B cell (primary cell): Measurements from ENCODE around the gene MMP23B. TPM values are rescaled to one million over a fixed set of nuclear protein-coding genes. Genes with fewer than 3 reads are reported as not detected.

Experiments
- ATAC-seq: fragments of 200-7000 bp; cut with Tn5 transposase; one replicate; pipeline ENCODE4 v1.10.0; 2021; ENCODE audit warnings: low read depth, mild to moderate bottlenecking, moderate number of reproducible peaks, moderate library complexity
- CTCF ChIA-PET: fragments of 350-600 bp; sonication (Branson Sonifier 250); formaldehyde crosslinking; loops from one replicate; lab custom pipeline; 2021; ENCODE audit warnings: antibody characterized with exemption, inconsistent platforms; lab: Charles Lee
- POLR2A ChIA-PET: fragments of 350-600 bp; sonication (Branson Sonifier 250); formaldehyde crosslinking; loops from one replicate; lab custom pipeline; 2021; ENCODE audit warnings: antibody characterized with exemption; lab: Charles Lee
- DNase-seq: peaks from one replicate; pipeline ENCODE4 v3.0.0; 2013
- H2AFZ ChIP-seq: 2 replicates; pipeline ENCODE4 v1.6.1; 2012; ENCODE audit warnings: mild to moderate bottlenecking, low read depth, low read length; ENCODE audit not compliant: insufficient read depth, poor library complexity, severe bottlenecking
- H3K27ac ChIP-seq, 2 donors: 1 replicate in 1 of 2; 2 replicates in 1 of 2; pipeline ENCODE4 v1.5.1; 2012 to 2013; ENCODE audit warnings: low read length in 2 of 2, mild to moderate bottlenecking in 2 of 2, moderate library complexity in 1 of 2
- H3K27me3 ChIP-seq, 4 experiments: fragments of 200-600 bp in 1 of 4; sonication (generic) in 1 of 4; replicated peaks in 1 of 4; 1 replicate in 2 of 4; 2 replicates in 2 of 4; pipeline versions ENCODE4 v1.6.1 to v1.7.0; 2013 to 2016; ENCODE audit warnings: low read length in 3 of 4, mild to moderate bottlenecking in 2 of 4, mixed read lengths in 1 of 4, moderate library complexity in 1 of 4; ENCODE audit not compliant: insufficient read depth in 4 of 4, control insufficient read depth in 3 of 4; ENCODE audit errors: control extremely low read depth in 1 of 4
- H3K36me3 ChIP-seq, 2 experiments: replicated peaks in 1 of 2; 1 replicate in 1 of 2; 2 replicates in 1 of 2; pipeline versions ENCODE4 v1.6.1 to v1.7.1; 2013; ENCODE audit warnings: low read length in 1 of 2; ENCODE audit not compliant: insufficient read depth in 2 of 2, control insufficient read depth in 1 of 2; ENCODE audit errors: control extremely low read depth in 1 of 2, extremely low read depth in 1 of 2
- H3K4me1 ChIP-seq, 2 donors: fragments of 200-600 bp in 1 of 2; sonication (generic) in 1 of 2; 1 replicate in 1 of 2; 2 replicates in 1 of 2; pipeline versions ENCODE4 v1.5.1 to v1.6.1; 2013 to 2017; ENCODE audit warnings: low read length in 2 of 2; ENCODE audit not compliant: control insufficient read depth in 2 of 2, insufficient read depth in 2 of 2
- H3K4me2 ChIP-seq: replicated peaks from 2 replicates; pipeline ENCODE3; 2012; ENCODE audit warnings: mild to moderate bottlenecking, low read depth, low read length; ENCODE audit not compliant: poor library complexity, severe bottlenecking
- H3K4me3 ChIP-seq, 5 experiments: fragments of 200-600 bp in 1 of 5; sonication (generic) in 1 of 5; 1 replicate in 3 of 5; 2 replicates in 2 of 5; pipeline versions ENCODE4 v1.5.1 to v1.7.0; 2011 to 2016; ENCODE audit warnings: low read length in 4 of 5, mild to moderate bottlenecking in 4 of 5, low read depth in 2 of 5, control low read depth in 1 of 5, moderate library complexity in 1 of 5; ENCODE audit not compliant: insufficient read depth in 1 of 5; ENCODE audit errors: control extremely low read depth in 1 of 5, extremely low read depth in 1 of 5
- H3K79me2 ChIP-seq: fragments of 200-600 bp; sonication (generic); one replicate; pipeline ENCODE4 v1.6.0; 2016; ENCODE audit warnings: low read length; ENCODE audit not compliant: control insufficient read depth, insufficient read depth
- H3K9ac ChIP-seq: fragments of 200-600 bp; sonication (generic); 2 replicates; pipeline ENCODE4 v1.6.1; 2017; ENCODE audit warnings: mild to moderate bottlenecking, low read length, moderate library complexity
- H3K9me3 ChIP-seq, 3 donors: one replicate each; pipeline versions ENCODE4 v1.6.1 to v1.7.1; 2013; ENCODE audit warnings: low read length in 2 of 3; ENCODE audit not compliant: control insufficient read depth in 2 of 3, insufficient read depth in 1 of 3; ENCODE audit errors: control extremely low read depth in 1 of 3
- H4K20me1 ChIP-seq: 2 replicates; pipeline ENCODE4 v1.6.0; 2012; ENCODE audit warnings: mild to moderate bottlenecking, low read length; ENCODE audit not compliant: insufficient read depth, control insufficient read depth, poor library complexity, severe bottlenecking
- H3K27ac Mint-ChIP-seq: one replicate; pipeline ENCODE4 v1.8.0; 2021; ENCODE audit warnings: mixed read lengths
- H3K27me3 Mint-ChIP-seq: one replicate; pipeline ENCODE4 v1.8.0; 2021; ENCODE audit warnings: mixed read lengths
- H3K4me1 Mint-ChIP-seq: one replicate; pipeline ENCODE4 v1.8.0; 2021; ENCODE audit warnings: mixed read lengths
- H3K4me3 Mint-ChIP-seq: one replicate; pipeline ENCODE4 v1.8.0; 2021; ENCODE audit warnings: mixed read lengths
- H3K9me3 Mint-ChIP-seq: one replicate; pipeline ENCODE4 v1.8.0; 2022; ENCODE audit warnings: mixed read lengths; ENCODE audit not compliant: insufficient read depth
- EZH2 ChIP-seq: IDR thresholded peaks from 2 replicates; pipeline ENCODE4 v1.6.1; 2012; ENCODE audit warnings: borderline replicate concordance, low read depth, mild to moderate bottlenecking, moderate library complexity, low read length; ENCODE audit not compliant: insufficient read depth, poor library complexity, severe bottlenecking
- WGBS: methylation state at CpG from one replicate; pipeline ENCODE4 v1.1.5; 2013; ENCODE audit warnings: missing lambda C conversion rate; ENCODE audit not compliant: insufficient coverage; 5-methylcytosine and 5-hydroxymethylcytosine counted together
- intact Hi-C: fragments of 100-400 bp; cut with micrococcal nuclease; formaldehyde crosslinking; loops from one replicate; pipeline ENCODE4 v1.10.0; 2022
- polyA plus RNA-seq: library from polyadenylated mRNA; depleted of rRNA; stranded (reverse); fragments of >200 nt; gene quantifications from 2 replicates; pipeline ENCODE4 v1.2.3, GENCODE V29; 2012
- total RNA-seq, 2 donors: library from RNA; stranded (reverse); fragments of 120-200 nt in 1 of 2; gene quantifications; 1 replicate in 1 of 2; 2 replicates in 1 of 2; pipeline versions ENCODE4 v1.2.3 to v1.2.4, GENCODE V29; 2013 to 2022
- TF ChIP-seq, protein P1 (sequence below): fragments of 200-600 bp; IDR thresholded peaks from one replicate; pipeline ENCODE4 v1.8.0; 2022; ENCODE audit warnings: antibody characterized with exemption, mild to moderate bottlenecking

MMP23B gene
- total and polyA plus RNA-seq, 2 donors (not counting 1 experiment from before 2014, with no cell fraction given), result 1.0 to 1.7 TPM

GRCh38 chr1:1620433-1621139 lies 11.4 kb upstream of the MMP23B start:
- intact Hi-C loops, result no loop called here
- peaks cover 20% of the 10 kb centered on the region for H4K20me1 ChIP-seq

More at GRCh38 chr1:1620433-1621139, 11.4 kb upstream of the MMP23B start:
- Histone ChIP-seq H2AFZ (no peak overlapping the region), H3K27me3 (no peaks in the 10 kb centered on the region), H3K4me1 (peaks cover 8 to 9% of the 10 kb centered on the region in 2 donors), H3K9ac (no peak overlapping the region), H3K27ac (no peak overlapping the region), H3K9me3 (no peaks in the 10 kb centered on the region), H3K79me2 (peaks cover 18% of the 10 kb centered on the region), H3K4me2 (no peak overlapping the region), H3K4me3 (no peak overlapping the region), H3K36me3 (peaks cover 0 to 5% of the 10 kb centered on the region in 2 experiments)
- TF ChIP-seq EZH2, result no peak
- TF ChIP-seq, protein P1, sequence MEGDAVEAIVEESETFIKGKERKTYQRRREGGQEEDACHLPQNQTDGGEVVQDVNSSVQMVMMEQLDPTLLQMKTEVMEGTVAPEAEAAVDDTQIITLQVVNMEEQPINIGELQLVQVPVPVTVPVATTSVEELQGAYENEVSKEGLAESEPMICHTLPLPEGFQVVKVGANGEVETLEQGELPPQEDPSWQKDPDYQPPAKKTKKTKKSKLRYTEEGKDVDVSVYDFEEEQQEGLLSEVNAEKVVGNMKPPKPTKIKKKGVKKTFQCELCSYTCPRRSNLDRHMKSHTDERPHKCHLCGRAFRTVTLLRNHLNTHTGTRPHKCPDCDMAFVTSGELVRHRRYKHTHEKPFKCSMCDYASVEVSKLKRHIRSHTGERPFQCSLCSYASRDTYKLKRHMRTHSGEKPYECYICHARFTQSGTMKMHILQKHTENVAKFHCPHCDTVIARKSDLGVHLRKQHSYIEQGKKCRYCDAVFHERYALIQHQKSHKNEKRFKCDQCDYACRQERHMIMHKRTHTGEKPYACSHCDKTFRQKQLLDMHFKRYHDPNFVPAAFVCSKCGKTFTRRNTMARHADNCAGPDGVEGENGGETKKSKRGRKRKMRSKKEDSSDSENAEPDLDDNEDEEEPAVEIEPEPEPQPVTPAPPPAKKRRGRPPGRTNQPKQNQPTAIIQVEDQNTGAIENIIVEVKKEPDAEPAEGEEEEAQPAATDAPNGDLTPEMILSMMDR, result no peak
- no peak for DNase-seq
- ChIA-PET POLR2A (interaction anchor here (0.6 kb wide), 1 partner anchor 24 kb away, joined by 4 read pairs; no protein-coding TSS in a partner anchor), CTCF (no interaction called here)
- Mint-ChIP-seq H3K27me3 (no peaks in the 10 kb centered on the region), H3K4me3 (no peak overlapping the region), H3K9me3 (no peaks in the 10 kb centered on the region), H3K27ac (no peak overlapping the region), H3K4me1 (peaks cover 11% of the 10 kb centered on the region)
- 99% methylated on average over 16 of the region's 16 CpGs for WGBS
- ATAC-seq, result no peak
